DMS 273 (cell line): Measurements from ENCODE around the gene TPSG1.
"Not testable (repeated sequence)": the region's sequence is repeated elsewhere in the genome, so short reads cannot be mapped to it uniquely, and the experiment has no call there.

Experiments used
- DNase-seq: peaks from one replicate; lab custom pipeline; 2025; ENCODE audit not compliant: unreplicated experiment; lab: John Stamatoyannopoulos, UW

Gene TPSG1

DNA sequence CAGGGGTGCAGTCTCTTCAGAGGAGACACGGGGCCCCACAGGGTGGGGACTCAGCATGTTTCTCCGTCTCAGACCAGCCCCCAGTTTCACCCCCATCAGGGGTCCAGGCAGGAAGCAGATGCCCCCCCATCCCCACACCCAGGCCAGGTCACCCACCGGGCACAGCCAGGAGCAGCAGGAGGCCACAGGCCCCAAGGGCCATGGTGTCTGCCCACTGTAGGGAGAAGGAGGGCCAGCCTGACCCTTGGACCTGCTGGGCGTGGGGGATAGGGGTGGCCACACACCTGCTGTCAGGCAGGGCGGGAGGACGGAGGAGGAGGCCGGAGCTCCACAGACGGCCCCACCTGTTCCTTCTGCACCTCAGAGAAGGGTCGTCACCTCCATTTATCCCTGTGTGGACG, at the start of gene TPSG1:
TSS of gene TPSG1 (minus strand) at position 218 of the 401 bp plus-strand sequence. CDS start at position 202, 16 bp downstream.
- DNase-seq: no peak

DNA sequence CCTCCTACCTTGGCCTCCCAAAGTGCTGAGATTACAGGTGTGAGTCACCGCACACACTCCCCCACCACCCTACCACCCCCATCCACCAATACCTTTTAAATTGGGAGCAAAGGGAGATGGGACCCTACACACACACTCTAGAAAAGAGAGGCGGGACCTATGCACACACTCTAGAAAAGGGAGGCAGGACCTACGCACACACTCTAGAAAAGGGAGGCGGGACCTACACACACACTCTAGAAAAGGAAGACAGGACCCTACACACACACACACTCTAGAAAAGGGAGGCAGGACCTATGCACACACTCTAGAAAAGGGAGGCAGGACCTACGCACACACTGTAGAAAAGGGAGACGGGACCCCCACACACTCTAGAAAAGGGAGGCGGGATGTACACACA, 49.7 kb upstream of the TPSG1 start:
- no peak for DNase-seq

DNA sequence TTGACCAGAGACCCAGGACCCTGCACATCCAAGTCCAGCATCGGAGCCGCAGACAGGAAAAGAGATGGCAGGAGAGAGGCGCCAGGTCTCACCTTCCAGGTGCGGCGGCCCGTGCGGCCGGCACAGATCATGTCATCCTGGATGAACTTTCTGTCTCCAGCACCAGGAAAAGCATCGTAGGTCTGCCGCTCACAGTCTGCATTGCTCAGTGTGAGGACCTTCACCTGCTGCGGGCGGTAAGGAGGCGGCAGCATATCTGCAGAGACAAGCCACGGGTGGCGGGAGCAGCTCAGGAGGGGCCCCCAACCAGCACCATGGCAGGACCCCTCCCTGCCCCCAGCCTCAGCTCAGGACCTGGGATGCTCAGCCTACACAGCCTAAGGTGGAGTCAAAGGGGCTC, 48.7 kb upstream of the TPSG1 start:
- no peak for DNase-seq

DNA sequence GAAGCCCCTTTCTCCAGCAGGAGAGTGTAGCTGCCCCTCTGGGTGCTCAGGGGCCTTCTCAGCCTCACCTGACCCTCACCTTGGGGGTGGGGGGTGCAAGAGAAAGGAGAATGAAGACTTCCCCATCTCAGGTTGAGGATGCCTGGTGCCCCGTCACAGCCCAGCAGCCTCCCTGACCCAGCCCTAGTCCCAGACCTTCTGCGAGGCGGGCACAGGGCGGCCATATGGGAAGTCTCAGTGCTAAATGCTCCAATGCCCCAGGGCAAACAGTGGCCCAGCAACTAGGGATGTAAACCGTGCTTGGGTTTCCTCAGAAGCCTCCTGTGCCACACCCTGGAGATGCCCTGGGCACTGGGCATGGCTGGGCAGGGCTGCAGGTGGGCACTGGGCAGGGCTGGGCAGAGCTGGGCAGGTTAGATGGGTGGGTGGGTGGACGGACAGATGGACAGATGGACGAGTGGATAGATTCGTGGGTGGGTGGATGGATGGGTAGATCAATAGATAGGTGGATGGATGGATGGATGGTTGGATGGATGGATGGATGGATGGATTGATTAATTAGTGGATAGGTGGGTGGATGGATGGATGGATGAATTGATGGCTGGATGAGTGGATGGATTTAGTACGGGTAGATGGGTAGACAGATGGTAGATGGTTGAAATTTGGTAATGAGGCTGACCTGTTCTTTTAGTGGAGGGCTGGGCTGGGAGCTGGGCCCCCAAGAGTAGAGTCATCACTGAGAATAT, 47.6 kb upstream of the TPSG1 start:
- peak; percentile 63 for DNase-seq

DNA sequence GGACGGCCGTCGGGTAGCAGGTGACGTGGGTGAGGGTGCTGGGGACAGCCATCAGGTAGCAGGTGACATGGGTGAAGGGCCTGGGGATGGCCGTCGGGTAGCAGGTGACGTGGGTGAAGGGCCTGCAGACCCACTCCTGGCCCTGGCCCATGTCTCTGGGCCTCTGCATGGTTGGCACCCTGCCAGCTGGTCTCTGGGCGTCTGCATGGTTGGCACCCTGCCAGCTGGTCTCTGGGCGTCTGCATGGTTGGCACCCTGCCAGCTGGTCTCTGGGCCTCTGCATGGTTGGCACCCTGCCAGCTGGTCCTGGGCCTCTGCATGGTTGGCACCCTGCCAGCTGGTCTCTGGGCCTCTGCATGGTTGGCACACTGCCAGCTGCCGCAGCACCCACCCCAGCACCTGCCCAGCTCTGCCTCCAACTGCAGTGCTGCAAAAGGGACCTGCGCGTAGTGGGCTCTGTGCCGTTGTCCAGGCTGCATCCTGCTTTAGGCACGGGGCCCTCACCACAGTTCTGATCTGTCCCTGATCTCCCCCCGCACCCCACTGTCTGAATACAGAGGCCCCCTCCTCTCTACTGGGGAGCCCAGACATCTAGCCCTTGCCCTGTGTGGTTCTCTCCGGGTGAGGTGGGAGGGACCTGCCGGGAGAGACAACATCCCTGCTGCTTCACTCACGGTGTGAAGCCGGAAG, 46.8 kb upstream of the TPSG1 start:
- DNase-seq: peak; percentile 91

DNA sequence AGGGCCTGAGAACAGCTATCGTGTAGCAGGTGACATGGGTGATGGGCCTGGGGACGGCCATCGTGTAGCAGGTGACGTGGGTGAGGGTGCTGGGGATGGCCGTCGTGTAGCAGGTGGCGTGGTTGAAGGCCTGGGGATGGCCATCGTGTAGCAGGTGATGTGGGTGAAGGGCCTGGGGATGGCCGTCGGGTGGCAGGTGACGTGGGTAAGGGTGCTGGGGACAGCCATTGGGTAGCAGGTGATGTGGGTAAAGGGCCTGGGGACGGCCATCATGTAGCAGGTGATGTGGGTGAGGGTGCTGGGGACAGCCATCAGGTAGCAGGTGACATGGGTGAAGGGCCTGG, 46.3 kb upstream of the TPSG1 start:
- DNase-seq: no peak

DNA sequence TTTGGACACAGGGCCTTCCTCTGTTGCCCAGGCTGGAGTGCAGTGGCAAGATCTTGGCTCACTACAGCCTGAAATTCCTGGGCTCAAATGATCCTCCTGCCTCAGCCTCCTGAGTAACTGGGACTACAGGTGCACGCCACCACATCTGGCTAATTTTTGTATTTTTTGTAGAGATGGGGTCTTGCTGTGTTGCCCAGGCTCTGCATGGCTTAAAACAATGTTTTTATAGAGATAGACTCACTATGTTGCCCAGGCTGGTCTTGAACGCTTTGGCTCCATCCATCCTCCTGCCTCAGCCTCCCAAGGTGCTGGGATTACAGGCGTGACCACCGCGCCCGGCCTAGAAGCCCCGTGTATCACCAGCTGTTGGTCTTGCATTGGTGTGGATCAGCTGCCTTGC, 44.4 kb upstream of the TPSG1 start:
- not testable (repeated sequence) for DNase-seq

DNA sequence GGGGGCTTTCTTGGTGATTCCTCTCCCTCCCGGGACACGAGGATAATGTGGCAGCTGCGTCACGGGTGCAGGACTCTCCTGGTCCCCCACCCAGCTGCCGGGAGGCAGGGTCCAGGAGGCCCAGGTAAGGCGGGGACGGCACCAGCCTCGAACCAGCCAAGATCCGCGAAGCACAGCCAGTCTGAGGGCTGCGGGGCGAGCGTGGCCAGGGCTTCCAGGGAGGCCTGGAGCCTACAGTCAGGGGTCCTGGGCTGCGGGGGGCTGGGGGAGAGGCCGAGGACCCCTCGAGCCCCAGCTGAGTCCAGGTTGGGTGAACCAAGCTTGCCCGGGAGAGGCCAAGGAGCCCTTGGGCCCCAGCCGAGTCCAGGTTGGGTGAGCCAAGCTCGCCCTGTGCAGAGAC, 40.8 kb upstream of the TPSG1 start:
- DNase-seq: no peak

DNA sequence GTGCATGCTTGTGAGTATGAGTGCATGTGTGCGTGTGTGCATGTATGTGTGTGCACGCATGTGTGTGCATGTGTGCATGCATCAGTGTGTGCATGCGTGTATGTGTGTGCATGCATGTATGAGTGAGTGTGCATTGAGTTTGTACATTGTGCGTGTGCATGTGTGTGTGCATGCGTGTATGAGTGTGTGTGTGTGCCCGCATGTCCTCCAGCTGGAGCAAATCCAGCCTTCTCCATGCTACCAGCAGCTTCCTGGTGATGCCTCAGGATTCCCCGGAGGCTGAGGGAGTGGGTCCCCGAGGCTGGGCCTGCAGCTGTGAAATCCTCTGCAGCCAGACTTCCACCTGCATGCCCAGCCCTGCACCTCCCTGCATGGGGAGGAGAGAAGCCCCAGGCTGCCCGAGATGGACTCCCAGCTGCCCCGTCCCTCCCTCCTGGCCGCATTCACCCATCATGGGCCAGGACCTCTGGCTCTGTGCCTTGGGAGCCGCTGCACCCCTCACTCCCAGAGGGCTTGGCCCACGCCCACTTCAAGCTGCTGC, 40.1 kb upstream of the TPSG1 start:
- no peak for DNase-seq

DNA sequence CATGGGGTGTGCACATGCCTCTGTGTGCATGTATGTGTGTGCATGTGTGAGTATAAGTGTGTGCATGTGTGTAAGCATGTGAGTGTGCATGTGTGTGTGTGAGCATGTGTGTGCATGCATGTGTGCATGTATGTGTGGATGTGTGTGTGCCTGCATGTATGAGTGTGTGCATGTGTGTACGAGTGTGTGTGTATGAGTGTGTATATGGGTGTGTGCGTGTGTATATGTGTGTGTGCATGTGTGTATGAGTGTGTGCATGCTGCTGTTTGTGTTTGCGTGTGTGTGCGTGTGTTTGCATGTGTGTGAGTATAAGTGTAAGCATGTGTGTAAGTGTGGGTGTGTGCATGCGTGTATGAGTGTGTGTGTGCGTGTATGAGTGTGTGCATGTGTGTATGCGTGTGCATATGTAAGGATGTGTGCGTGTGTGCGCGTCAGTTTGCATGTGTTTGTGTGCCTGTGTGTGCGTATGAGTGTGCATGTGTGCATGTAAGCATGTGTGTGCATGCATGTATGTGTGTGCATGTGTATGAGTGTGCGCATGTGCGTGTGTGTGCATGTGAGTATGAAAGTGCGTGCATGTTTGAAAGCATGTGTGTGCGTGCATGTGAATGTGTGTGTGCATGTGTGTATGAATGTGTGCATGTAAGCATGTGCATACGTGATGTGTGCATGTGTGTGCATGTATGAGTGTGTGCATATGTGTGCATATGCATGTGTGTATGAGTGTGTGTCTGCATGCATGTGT, 39.4 kb upstream of the TPSG1 start:
- no peak for DNase-seq

DNA sequence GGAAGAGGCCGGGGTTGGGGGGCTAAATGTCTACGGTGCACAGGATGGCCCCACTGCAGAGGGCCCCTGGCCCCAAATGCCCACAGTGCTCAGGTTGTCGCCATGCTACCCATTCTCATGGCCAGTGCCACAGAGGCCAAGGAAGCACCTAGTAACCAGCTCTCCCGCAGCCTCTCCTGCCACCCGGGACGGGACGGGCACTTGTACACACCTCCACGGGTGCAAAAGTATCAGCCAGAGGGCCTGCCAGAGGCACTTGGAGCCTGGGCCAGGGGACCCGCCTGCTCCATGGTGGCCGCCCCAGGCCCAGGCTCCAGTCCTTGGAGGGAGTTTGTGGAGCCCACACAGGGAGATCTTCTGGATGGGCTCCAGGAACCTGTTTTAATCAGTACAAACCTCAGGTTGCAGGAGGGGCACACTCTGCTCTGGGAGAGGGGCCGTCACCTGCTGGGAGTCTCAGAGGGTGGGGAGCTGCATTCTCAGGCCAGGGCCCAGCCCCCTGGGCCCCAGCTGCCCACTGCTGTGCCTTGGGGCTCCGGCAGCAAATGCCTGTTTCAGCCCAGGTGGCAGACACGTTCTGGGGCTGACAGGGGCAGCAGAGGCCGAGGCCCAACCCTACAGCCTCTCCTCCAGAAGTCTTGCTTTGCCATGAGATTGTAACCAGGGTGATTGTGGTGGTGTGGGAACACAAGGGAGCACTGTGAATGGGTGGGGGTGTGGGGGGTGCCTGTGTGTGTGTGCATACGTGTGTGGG, 38.7 kb upstream of the TPSG1 start:
- DNase-seq: no peak

DNA sequence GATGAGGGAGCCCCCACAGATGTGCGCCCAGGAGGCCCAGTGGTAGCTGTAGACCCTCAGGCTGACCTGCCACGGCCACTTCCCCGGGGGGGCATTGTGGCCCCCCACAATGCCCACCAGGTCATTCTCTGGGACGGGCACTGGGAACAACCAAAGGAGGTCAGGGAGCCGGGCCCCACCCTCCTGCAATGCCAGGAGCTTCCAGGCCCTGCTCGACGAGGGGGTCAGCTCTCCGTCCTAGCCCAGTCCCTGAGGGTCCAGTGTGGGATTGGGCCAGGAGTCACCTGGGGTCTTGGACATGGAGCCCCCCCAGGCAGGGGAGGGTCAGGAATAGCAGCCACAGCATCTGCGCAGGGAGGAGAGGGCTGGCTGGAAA, 37.8 kb upstream of the TPSG1 start:
- DNase-seq: no peak

DNA sequence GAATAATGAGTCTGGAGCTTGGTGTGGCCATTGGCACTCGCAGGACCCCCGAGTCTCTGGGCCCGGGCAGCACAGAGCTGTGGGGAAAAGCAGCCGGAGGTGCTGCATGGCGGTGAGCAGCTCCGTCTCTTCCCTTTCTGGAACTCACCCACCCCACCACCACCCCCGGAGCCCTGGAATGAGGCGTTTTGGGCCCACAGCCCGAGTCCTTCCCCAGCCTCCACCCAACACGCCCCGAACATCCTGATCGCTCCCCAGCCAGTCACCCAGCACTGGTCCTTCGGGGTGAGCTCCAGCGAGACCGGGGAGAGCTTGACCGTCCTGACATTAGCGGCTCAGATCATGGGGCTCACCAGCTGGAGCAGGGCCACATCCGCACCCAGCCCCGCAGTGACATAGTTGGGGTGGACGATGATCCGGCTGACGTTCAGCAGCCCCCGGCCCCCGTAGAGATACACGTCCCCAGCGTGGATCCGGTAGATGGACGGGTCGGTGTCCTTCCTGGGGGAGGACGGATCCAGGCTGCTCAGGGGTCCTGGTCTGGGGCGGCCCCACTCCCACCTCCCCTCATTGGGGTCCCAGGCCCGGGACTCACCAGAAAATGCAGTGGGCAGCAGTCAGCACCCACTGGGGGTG, 37.3 kb upstream of the TPSG1 start:
- no peak for DNase-seq

DNA sequence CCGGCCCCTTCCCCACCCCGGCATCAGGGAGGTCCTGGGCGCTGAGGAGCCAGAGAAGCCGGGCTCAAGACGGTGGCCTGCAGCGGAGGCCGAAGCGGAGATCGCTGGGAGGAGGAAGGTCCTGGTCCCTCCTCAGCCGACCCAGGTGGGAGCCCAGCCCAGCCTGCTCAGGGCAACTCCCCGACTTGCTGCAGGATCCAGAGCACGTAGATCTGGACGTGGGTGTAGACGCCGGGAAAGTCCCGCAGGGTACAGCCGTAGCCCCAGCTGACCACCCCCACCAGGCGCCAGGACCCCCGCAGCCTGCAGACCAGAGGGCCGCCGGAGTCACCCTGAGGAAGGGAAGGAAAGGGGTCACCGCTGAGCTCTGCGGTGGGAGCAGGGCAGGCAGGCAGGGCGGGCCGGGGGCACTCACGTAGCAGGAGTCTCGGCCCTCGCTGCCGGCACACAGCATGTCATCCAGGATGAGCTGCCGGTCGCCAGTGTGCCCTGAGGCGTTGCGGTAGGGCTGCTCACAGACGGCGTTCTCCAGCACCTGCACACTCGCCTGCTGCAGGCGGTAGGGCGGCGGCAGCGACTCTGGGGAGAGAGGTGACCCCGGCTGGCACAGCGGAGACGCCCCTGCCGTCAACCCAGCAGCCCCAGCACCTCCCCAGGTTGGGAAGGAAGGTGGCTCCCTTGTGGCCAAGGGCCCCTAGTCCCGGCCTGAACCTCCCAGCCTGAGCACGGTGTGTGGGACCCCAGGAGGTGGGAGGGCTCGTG, 36.2 kb upstream of the TPSG1 start:
- DNase-seq: peak; percentile 57

DNA sequence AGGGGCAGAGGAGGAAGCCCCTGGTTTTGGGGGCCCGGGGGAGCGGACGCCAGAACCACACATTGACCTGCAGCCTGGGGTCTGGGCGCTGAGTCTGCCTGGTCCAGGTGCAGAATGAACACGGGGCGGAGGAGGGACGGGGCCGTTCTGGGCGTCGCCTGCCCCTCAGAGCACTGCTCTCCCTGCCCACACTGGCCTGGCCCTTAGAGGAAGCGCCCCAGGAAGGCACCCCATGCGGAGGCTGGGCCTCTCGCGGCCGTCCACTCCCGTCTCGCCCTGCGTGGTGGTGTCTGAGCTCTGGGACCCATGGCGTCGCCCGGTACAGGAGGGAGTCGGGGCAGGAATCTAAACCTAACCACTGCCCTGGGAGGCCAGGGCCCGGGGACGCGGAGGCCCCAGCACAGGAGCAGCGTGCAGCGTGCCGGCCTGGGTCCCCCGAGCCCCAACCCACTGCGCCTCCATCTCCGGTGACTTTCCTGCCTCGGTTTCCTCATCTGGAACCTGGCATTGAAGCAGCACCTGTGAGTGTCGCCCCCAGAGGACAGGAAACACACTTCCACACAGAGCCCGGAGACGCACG, 35.1 kb upstream of the TPSG1 start:
- DNase-seq: no peak

DNA sequence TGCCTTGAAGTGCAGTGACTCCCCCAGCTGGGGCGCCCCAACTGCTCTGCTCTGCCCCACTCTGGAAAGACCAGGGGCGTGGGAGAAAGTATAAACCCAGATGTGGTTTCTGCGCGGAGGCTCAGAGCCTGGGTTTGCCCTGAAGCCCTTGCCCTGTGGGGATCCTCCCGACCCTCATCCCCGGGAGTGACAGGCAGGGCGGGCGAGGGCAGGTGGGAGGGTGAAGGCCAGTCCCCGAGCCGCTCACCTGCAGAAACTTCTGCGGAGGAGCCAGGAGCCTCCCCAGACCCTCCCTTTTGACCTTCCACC, 34.6 kb upstream of the TPSG1 start:
- no peak for DNase-seq

DNA sequence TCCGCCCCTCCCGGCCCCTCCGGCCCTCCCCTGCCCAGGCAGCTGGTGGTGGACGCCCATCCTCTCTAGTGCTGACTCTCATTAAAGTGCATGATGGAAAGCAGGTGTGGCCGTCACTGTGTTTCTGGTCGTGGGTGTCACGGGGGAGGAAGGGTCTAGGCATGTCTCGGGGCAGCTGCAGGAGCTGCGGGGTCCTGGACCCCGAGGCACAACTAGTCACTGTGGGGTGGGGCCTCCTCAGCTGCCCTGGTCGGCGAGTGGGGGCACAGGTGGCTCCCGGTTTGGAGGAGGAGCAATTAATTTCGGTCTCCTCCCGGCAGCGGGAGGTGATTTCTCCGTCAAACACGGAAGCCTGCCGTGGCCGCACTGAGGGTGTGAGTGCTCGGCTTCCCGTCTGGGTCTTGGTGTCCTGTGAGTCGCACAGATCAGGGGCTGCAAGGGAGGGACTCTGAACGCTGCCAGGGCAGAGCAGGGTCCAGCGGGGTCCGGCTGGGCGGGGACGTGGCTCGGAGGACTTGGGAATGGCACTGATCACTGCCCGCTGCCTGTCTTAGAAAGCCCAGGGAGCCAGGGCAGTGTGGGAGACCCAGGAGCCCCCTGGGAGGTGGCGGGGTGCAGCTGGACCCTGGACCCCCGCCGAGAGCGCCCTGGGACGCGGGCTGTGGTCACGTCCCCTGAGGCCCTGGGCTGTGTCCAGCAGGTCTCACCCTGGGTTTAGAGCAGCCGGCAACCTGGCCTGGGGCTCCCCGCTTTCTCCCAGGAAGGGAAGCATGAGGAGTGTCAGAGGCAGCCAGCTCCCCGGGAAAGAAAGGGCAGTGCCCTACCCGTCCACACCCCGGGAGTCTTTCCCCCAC, 34.1 kb upstream of the TPSG1 start:
- peak; percentile 50 for DNase-seq

DNA sequence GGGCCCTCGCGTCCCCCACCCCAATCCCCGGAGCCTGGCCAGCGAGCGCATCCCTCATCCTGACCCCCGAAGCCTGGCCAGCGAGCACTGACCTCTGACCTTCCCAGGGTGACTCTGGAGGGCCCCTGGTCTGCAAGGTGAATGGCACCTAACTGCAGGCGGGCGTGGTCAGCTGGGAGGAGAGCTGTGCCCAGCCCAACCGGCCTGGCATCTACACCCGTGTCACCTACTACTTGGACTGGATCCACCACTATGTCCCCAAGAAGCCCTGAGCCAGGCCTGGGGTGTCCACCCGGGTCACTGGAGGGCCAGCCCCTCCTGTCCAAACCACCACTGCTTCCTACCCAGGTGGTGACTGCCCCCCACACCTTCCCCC, 33.1 kb upstream of the TPSG1 start:
- no peak for DNase-seq
